IMR-90 (cell line): ENCODE measurements around the gene COIL. TPM values are rescaled to one million over a fixed set of nuclear protein-coding genes. Genes with fewer than 3 reads are reported as not detected.

Experiments
- ATAC-seq: fragments of 200-7000 bp; cut with Tn5 transposase; 2 replicates; pipeline ENCODE4 v1.9.1; 2020; ENCODE audit warnings: low read depth, mild to moderate bottlenecking, moderate library complexity
- BruUV-seq: library from RNA; stranded (reverse); fragments of 400-500 nt; replicated peaks from 2 replicates; lab custom pipeline; 2021; lab: Mats Ljungman, UMichigan
- CTCF ChIA-PET: fragments of 300-600 bp; formaldehyde crosslinking; extraction: SDS; loops from one replicate; lab custom pipeline; 2021; ENCODE audit warnings: antibody characterized with exemption; lab: Yijun Ruan, JAX
- POLR2A ChIA-PET: fragments of 300-600 bp; sonication (Branson Sonifier 250); formaldehyde crosslinking; loops from one replicate; lab custom pipeline; 2022; ENCODE audit warnings: antibody characterized with exemption; ENCODE audit not compliant: unreplicated experiment; lab: Charles Lee
- DNase-seq: peaks from one replicate; pipeline ENCODE4 v3.0.0; 2013
- H2AFZ ChIP-seq: replicated peaks from 2 replicates; pipeline ENCODE3; 2013; ENCODE audit warnings: low read length, mild to moderate bottlenecking; ENCODE audit not compliant: poor library complexity
- H2AK5ac ChIP-seq: 2 replicates; pipeline ENCODE4 v1.6.1; 2013; ENCODE audit warnings: low read depth, low read length, inconsistent platforms
- H2AK9ac ChIP-seq: replicated peaks from 2 replicates; pipeline ENCODE3; 2013; ENCODE audit warnings: mild to moderate bottlenecking, low read depth, low read length, moderate library complexity; ENCODE audit not compliant: poor library complexity
- H2BK120ac ChIP-seq: 2 replicates; pipeline ENCODE4 v1.6.1; 2013; ENCODE audit warnings: low read depth, low read length, inconsistent platforms
- H2BK15ac ChIP-seq: 3 replicates; pipeline ENCODE4 v1.6.1; 2013; ENCODE audit warnings: low read depth, low read length, inconsistent platforms
- H2BK20ac ChIP-seq: 2 replicates; pipeline ENCODE4 v1.6.1; 2013; ENCODE audit warnings: low read depth, mild to moderate bottlenecking, inconsistent platforms, low read length, moderate library complexity
- H2BK5ac ChIP-seq: 2 replicates; pipeline ENCODE4 v1.6.1; 2013; ENCODE audit warnings: mild to moderate bottlenecking, low read depth, low read length, inconsistent platforms; ENCODE audit not compliant: poor library complexity, severe bottlenecking
- H3K14ac ChIP-seq: replicated peaks from 2 replicates; pipeline ENCODE4 v1.6.1; 2013; ENCODE audit warnings: low read depth, low read length, inconsistent platforms
- H3K18ac ChIP-seq: 2 replicates; pipeline ENCODE4 v1.6.1; 2013; ENCODE audit warnings: low read depth, low read length, control low read depth
- H3K23ac ChIP-seq: 2 replicates; pipeline ENCODE4 v1.6.1; 2013; ENCODE audit warnings: low read depth, low read length, inconsistent platforms
- H3K27ac ChIP-seq: 2 replicates; pipeline ENCODE4 v1.5.1; 2013; ENCODE audit warnings: mild to moderate bottlenecking, control low read depth, low read length; ENCODE audit not compliant: insufficient read depth
- H3K27me3 ChIP-seq: 2 replicates; pipeline ENCODE4 v1.6.1; 2013; ENCODE audit warnings: low read length; ENCODE audit not compliant: control insufficient read depth, insufficient read depth
- H3K36me3 ChIP-seq: 2 replicates; pipeline ENCODE4 v1.6.1; 2013; ENCODE audit warnings: low read length, mixed read lengths; ENCODE audit not compliant: control insufficient read depth, insufficient read depth
- H3K4ac ChIP-seq: 2 replicates; pipeline ENCODE4 v1.6.1; 2013; ENCODE audit warnings: low read depth, low read length, inconsistent platforms
- H3K4me1 ChIP-seq: 2 replicates; pipeline ENCODE4 v1.6.1; 2013; ENCODE audit warnings: low read length, mixed read lengths; ENCODE audit not compliant: control insufficient read depth, insufficient read depth
- H3K4me2 ChIP-seq: 2 replicates; pipeline ENCODE4 v1.6.1; 2013; ENCODE audit warnings: low read depth, mild to moderate bottlenecking, control low read depth, low read length, moderate library complexity
- H3K4me3 ChIP-seq: 2 replicates; pipeline ENCODE4 v1.5.1; 2013; ENCODE audit warnings: low read depth, mild to moderate bottlenecking, control low read depth, low read length, moderate library complexity; ENCODE audit not compliant: insufficient read depth
- H3K56ac ChIP-seq: 2 replicates; pipeline ENCODE4 v1.6.1; 2013; ENCODE audit warnings: low read length, inconsistent platforms; ENCODE audit not compliant: insufficient read depth; ENCODE audit errors: extremely low read depth
- H3K79me1 ChIP-seq, 2 experiments: 2 replicates each; pipeline ENCODE4 v1.6.1; 2013; ENCODE audit warnings: low read length in 2 of 2, inconsistent platforms in 1 of 2, low read depth in 1 of 2
- H3K9ac ChIP-seq: 2 replicates; pipeline ENCODE4 v1.6.1; 2013; ENCODE audit warnings: low read depth, low read length, control low read depth
- H3K9me1 ChIP-seq: 2 replicates; pipeline ENCODE4 v1.6.1; 2013; ENCODE audit warnings: low read length, inconsistent platforms; ENCODE audit not compliant: insufficient read depth
- H3K9me3 ChIP-seq: 2 replicates; pipeline ENCODE4 v1.6.1; 2013; ENCODE audit warnings: low read length; ENCODE audit not compliant: control insufficient read depth, insufficient read depth
- H4K20me1 ChIP-seq: 2 replicates; pipeline ENCODE4 v1.6.1; 2013; ENCODE audit warnings: low read length, inconsistent platforms; ENCODE audit not compliant: insufficient read depth
- H4K5ac ChIP-seq: 2 replicates; pipeline ENCODE4 v1.6.1; 2013; ENCODE audit warnings: mild to moderate bottlenecking, low read depth, low read length, control low read depth
- H4K8ac ChIP-seq, 2 experiments: 2 replicates each; pipeline ENCODE4 v1.6.1; 2013; ENCODE audit warnings: low read depth in 2 of 2, low read length in 2 of 2, control low read depth in 1 of 2, inconsistent platforms in 1 of 2
- H4K91ac ChIP-seq: 2 replicates; pipeline ENCODE4 v1.6.1; 2013; ENCODE audit warnings: low read depth, low read length, inconsistent platforms; ENCODE audit not compliant: insufficient read depth
- FOS ChIP-seq: fragments of 150-350 bp; IDR thresholded peaks from 2 replicates; pipeline ENCODE4 v1.6.1; 2016; ENCODE audit warnings: low read depth, low read length
- MAFK ChIP-seq: IDR thresholded peaks from 2 replicates; pipeline ENCODE4 v1.6.1; 2012; ENCODE audit warnings: low read depth, low read length, improper control_type of control experiment
- WGBS, 2 experiments: methylation state at CpG; one replicate each; pipeline versions ENCODE4 v1.1.5 to v1.1.7; 2013; ENCODE audit warnings: missing lambda C conversion rate in 2 of 2; ENCODE audit not compliant: insufficient read length in 1 of 2; ENCODE audit errors: extremely low coverage in 2 of 2; 5-methylcytosine and 5-hydroxymethylcytosine counted together
- dilution Hi-C: fragments of 300-500 bp; cut with HindIII; formaldehyde crosslinking; loops from one replicate; pipeline ENCODE4 v1.14.3; 2018; ENCODE audit warnings: low sequenced_read_pairs; ENCODE audit not compliant: unreplicated experiment
- in situ Hi-C: fragments of 300-500 bp; cut with MboI; formaldehyde crosslinking; loops from 3 replicates; pipeline ENCODE4 v1.14.3; 2019; ENCODE audit warnings: low sequenced_read_pairs, inconsistent platforms, mixed read lengths
- intact Hi-C: fragments of 100-400 bp; cut with micrococcal nuclease; formaldehyde crosslinking; loops from 2 replicates; pipeline ENCODE4 v1.10.0; 2022
- polyA plus RNA-seq, 3 experiments: library from polyadenylated mRNA; depleted of rRNA; stranded (reverse); fragments of >200 nt; gene quantifications; 2 replicates each; pipeline ENCODE4 v1.2.3, GENCODE V29; 2012; ENCODE audit warnings: low replicate concordance in 1 of 3
- total RNA-seq: library from RNA; depleted of rRNA; stranded (reverse); fragments of >200 nt; gene quantifications from 2 replicates; pipeline ENCODE4 v1.2.3, GENCODE V29; 2012

The COIL gene
- total and polyA plus RNA-seq, 2 of the 4 experiments (the other 2 are of a cell fraction): 5.2 to 13.3 TPM

DNA sequence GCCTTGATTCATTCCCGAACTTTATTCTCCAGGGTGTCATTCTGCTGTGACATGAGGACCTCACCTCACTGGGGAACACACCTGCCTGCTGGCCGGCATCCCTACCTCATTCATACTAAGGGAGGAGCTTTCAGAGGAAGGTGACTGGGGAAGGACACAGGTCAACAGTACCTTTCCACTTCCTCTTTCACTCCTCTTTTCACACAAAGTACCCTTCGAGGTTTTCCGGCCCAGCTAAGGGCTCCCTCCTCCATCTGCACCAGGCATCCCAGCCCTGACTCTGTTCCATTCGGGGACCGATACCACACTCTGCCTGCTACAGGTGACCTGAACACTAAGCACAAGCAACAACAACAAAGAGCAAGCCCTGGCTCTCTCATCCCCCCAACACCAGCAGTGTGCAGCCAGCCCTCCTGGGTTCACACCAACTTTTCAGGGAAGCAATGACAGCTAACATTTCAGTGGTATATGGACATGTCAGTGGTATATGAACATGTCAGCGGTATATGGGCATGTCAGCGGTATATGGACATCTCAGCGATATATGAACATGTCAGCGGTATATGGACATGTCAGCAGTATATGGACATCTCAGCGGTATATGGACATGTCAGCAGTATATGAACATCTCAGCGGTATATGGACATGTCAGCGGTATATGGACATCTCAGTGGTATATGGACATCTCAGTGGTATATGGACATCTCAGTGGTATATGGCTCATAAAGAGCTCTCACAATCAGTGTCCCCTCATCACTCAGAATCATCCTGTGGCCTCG, 63.0 kb downstream of the COIL start:
- H3K36me3 ChIP-seq: peaks cover 72% of the 10 kb centered on the region
- H2BK20ac ChIP-seq: no peak overlapping the region
- H2AK5ac ChIP-seq: no peak overlapping the region
- H3K14ac ChIP-seq: no peak overlapping the region
- WGBS, 2 experiments: 96% methylated on average over 6 of the region's 14 CpGs; no CpG with 5 or more reads in 1 of the 2 experiments
- H4K5ac ChIP-seq: no peak overlapping the region
- no peak overlapping the region for H3K27ac ChIP-seq
- ChIA-PET CTCF (no interaction called here), POLR2A (no interaction called here)
- dilution Hi-C loops: no loop called here
- H4K91ac ChIP-seq: no peak overlapping the region
- ATAC-seq (no peak), DNase-seq (no peak)
- in situ Hi-C loops: no loop called here
- no peak overlapping the region for H3K4me2 ChIP-seq
- no peak overlapping the region for H2AFZ ChIP-seq
- no peak overlapping the region for H3K9ac ChIP-seq
- intact Hi-C loops: no loop called here
- no peak overlapping the region for H3K18ac ChIP-seq
- H3K4me3 ChIP-seq: no peak overlapping the region
- H3K4ac ChIP-seq: no peak overlapping the region
- no peak overlapping the region for H4K8ac ChIP-seq
- 0 out of 2 replicates have a peak, but pooled peaks cover 3% of the 10 kb centered on the region for H4K20me1 ChIP-seq
- H3K9me3 ChIP-seq: no peaks in the 10 kb centered on the region
- no peak overlapping the region for H2BK15ac ChIP-seq
- H2BK120ac ChIP-seq: no peak overlapping the region
- no TSS peak for BruUV-seq
- no peak overlapping the region for H3K56ac ChIP-seq
- no peaks in the 10 kb centered on the region for H3K27me3 ChIP-seq
- H3K9me1 ChIP-seq: peaks cover 21% of the 10 kb centered on the region
- H2BK5ac ChIP-seq: no peak overlapping the region
- H3K4me1 ChIP-seq: peaks cover 5% of the 10 kb centered on the region; the same call in 1 of the 2 replicates
- H2AK9ac ChIP-seq: no peak overlapping the region
- no peak overlapping the region for H3K23ac ChIP-seq
- peaks cover 21 to 29% of the 10 kb centered on the region in 2 experiments for H3K79me1 ChIP-seq
- TF ChIP-seq FOS (no peak), MAFK (peak; percentile 59)
